Peyer's patch (tissue), 4 donors: ENCODE data around the gene KRT12. TPM values are rescaled to one million over a fixed set of nuclear protein-coding genes. Genes with fewer than 3 reads are reported as not detected.

Experiments
- DNase-seq, 3 donors: peaks; one replicate each; pipeline ENCODE4 v3.0.0-alpha.2; 2017 to 2019
- H3K27ac ChIP-seq, 4 donors: fragments of 200-600 bp; sonication (generic); one replicate each; pipeline ENCODE4 v1.5.1; 2016 to 2019
- H3K27me3 ChIP-seq, 2 donors: fragments of 200-600 bp; sonication (generic); one replicate each; pipeline ENCODE4 v1.5.1; 2019
- H3K36me3 ChIP-seq, 3 donors: fragments of 200-600 bp; sonication (generic); one replicate each; pipeline ENCODE4 v1.5.1; 2016 to 2019
- H3K4me1 ChIP-seq, 4 donors: fragments of 200-600 bp; sonication (generic); one replicate each; pipeline ENCODE4 v1.5.1; 2016 to 2019
- H3K4me3 ChIP-seq, 4 donors: fragments of 200-600 bp; sonication (generic); 1 replicate in 3 of 4; 2 replicates in 1 of 4; pipeline ENCODE4 v1.5.1; 2016 to 2019; ENCODE audit warnings: mild to moderate bottlenecking in 1 of 4
- H3K9me3 ChIP-seq, 4 donors: fragments of 200-600 bp; sonication (generic); one replicate each; pipeline ENCODE4 v1.5.1; 2016 to 2019; ENCODE audit warnings: mild to moderate bottlenecking in 1 of 4
- POLR2A ChIP-seq, 2 donors: fragments of 450-650 bp; IDR thresholded peaks; one replicate each; pipeline ENCODE4 v1.5.1; 2017; ENCODE audit warnings: antibody characterized with exemption in 2 of 2, mild to moderate bottlenecking in 2 of 2, moderate library complexity in 2 of 2
- total RNA-seq, 4 donors: library from RNA; depleted of rRNA; stranded (reverse); fragments of >200 nt; gene quantifications; one replicate each; pipeline ENCODE4 v1.1.0, GENCODE V29; 2016
- TF ChIP-seq, protein P1 (sequence below), 6 experiments: fragments of 450-650 bp in 4 of 6; fragments of 200-600 bp in 2 of 6; sonication (generic) in 1 of 6; IDR thresholded peaks; one replicate each; pipeline ENCODE4 v1.5.1; 2017 to 2019; ENCODE audit warnings: antibody characterized with exemption in 6 of 6, mild to moderate bottlenecking in 3 of 6, moderate library complexity in 1 of 6

KRT12 gene
- total RNA-seq, 4 donors from 2014 or later = 4.9 to 18.2 (median 9.1) TPM; not detected in 1

DNA sequence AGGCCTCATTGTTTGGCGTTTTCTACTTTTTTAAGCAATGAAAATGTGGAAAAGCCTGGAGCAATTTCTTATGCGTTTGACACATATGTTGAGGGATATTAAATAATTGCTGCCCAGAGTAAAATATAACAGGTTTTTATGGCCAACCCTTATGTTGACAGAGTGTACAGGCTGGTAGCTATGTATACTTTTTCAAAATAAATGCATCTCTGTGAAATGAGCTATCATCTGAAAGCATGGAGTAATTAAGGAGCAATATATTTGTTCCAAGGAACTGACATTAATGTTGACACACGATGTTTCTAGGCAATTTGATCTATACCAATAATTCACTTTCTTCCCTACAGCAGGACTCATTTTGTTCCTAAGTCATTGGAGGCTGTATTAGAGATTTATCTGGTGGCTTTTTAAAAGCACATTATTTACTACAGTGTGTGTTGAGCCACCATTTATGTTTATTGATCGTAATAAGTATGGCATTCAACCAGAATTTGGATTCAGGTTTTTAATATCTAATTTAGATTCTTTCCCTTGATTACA lies 30.0 kb upstream of the KRT12 start:
- no peak for DNase-seq
- H3K27me3 ChIP-seq = no peaks in the 10 kb centered on the region
- H3K4me1 ChIP-seq = peaks cover 0 to 6% (median 2%) of the 10 kb centered on the region in 4 donors
- no peak overlapping the region for H3K4me3 ChIP-seq
- H3K27ac ChIP-seq = no peak overlapping the region
- H3K36me3 ChIP-seq = no peaks in the 10 kb centered on the region
- TF ChIP-seq, protein P1, sequence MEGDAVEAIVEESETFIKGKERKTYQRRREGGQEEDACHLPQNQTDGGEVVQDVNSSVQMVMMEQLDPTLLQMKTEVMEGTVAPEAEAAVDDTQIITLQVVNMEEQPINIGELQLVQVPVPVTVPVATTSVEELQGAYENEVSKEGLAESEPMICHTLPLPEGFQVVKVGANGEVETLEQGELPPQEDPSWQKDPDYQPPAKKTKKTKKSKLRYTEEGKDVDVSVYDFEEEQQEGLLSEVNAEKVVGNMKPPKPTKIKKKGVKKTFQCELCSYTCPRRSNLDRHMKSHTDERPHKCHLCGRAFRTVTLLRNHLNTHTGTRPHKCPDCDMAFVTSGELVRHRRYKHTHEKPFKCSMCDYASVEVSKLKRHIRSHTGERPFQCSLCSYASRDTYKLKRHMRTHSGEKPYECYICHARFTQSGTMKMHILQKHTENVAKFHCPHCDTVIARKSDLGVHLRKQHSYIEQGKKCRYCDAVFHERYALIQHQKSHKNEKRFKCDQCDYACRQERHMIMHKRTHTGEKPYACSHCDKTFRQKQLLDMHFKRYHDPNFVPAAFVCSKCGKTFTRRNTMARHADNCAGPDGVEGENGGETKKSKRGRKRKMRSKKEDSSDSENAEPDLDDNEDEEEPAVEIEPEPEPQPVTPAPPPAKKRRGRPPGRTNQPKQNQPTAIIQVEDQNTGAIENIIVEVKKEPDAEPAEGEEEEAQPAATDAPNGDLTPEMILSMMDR (IDR thresholded peaks at IDR 0.05) = no peak
- TF ChIP-seq POLR2A (IDR thresholded peaks at IDR 0.05) = no peak
- no peaks in the 10 kb centered on the region for H3K9me3 ChIP-seq

DNA sequence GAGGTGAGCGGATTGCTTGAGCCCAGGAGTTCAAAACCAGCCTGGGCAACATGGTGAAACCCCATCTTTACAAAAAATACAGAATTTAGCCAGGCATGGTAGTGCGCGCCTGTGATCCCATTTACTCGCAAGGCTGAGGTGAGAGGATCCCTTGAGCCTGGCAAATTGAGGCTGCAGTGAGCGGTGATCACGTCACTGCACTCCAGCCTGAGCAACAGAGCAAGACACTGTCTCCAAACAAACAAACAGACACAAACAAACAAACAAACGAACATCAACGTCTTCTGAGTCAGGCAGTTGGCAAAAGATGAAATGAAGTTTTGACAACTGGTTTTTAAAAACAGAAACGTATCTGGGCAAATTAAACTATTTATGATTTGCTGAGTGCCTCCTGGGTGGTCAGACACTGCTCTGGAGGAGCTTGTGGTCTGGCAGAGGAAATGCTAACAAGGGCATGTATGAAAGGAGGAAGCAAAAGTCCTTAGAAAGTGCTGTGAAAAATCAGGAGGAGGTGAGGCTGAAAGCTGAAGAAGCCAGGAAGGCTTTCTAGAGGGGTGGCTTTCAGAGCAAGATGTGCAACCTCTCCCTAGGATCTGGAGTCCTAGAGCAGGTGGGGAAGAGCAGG lies 28.2 kb upstream of the KRT12 start:
- DNase-seq = no peak
- Histone ChIP-seq H3K27ac (no peak overlapping the region), H3K4me1 (peaks cover 0 to 1% (median 0%) of the 10 kb centered on the region in 4 donors), H3K36me3 (no peaks in the 10 kb centered on the region), H3K27me3 (no peaks in the 10 kb centered on the region), H3K4me3 (no peak overlapping the region), H3K9me3 (no peaks in the 10 kb centered on the region)
- TF ChIP-seq POLR2A (IDR thresholded peaks at IDR 0.05) = no peak
- TF ChIP-seq, protein P1 (IDR thresholded peaks at IDR 0.05) = no peak

DNA sequence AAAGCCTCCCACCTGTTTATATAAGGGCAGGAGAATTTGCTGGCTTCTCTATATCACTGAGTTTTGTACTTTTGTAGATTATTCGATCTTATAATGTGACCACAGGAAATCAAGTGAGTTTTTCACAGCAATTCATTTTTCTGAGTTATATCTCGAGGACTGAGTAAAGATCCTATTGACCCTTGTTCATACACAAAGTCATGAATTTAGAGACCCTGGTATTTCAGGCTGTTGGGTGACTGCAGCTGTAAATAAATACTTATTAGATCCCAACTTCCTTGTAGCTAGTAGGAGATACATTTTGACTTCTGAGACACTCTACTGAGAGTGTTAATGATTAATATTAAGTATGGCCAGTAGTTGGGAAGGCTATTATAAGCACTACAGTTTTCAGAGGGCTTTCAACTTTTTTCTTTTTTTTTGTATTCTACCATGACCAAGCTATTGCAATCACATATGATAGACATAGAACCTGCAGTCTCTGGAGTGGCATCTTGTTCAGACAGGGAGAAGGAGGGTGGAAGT lies 21.2 kb upstream of the KRT12 start:
- no peaks in the 10 kb centered on the region for H3K27me3 ChIP-seq
- no peak overlapping the region for H3K27ac ChIP-seq
- H3K4me1 ChIP-seq = no peaks in the 10 kb centered on the region
- no peak for DNase-seq
- H3K36me3 ChIP-seq = no peaks in the 10 kb centered on the region
- no peak overlapping the region for H3K4me3 ChIP-seq
- no peak for TF ChIP-seq POLR2A (IDR thresholded peaks at IDR 0.05)
- TF ChIP-seq, protein P1 (IDR thresholded peaks at IDR 0.05) = no peak
- H3K9me3 ChIP-seq = no peaks in the 10 kb centered on the region

GRCh38 chr17:40886090-40886489 lies 19.1 kb upstream of the KRT12 start:
- H3K4me3 ChIP-seq = no peak overlapping the region
- peak in 1 of 3 donors; percentile 64 for DNase-seq
- peak in 1 of 2 donors; percentile 23 for TF ChIP-seq POLR2A (IDR thresholded peaks at IDR 0.05)
- TF ChIP-seq, protein P1 (IDR thresholded peaks at IDR 0.05) = no peak
- no peaks in the 10 kb centered on the region for H3K4me1 ChIP-seq
- no peaks in the 10 kb centered on the region for H3K27me3 ChIP-seq
- peak overlapping the region in 1 of 4 donors; percentile 58 for H3K27ac ChIP-seq
- H3K9me3 ChIP-seq = no peaks in the 10 kb centered on the region
- peaks cover 0 to 10% (median 0%) of the 10 kb centered on the region in 3 donors for H3K36me3 ChIP-seq

GRCh38 chr17:40884708-40885512 lies 17.9 kb upstream of the KRT12 start, which contains the start of gene KRT20:
KRT20 (minus strand) TSS chr17:40885242; CDS start chr17:40885185, 57 bp downstream.
- Histone ChIP-seq H3K4me1 (no peaks in the 10 kb centered on the region), H3K27me3 (no peaks in the 10 kb centered on the region), H3K9me3 (no peaks in the 10 kb centered on the region), H3K4me3 (peak within 1 kb of the TSS in 3 of 4 donors; percentile 34 to 65 (median 55)), H3K36me3 (peaks cover 0 to 17% (median 0%) of the 10 kb centered on the region in 3 donors), H3K27ac (peak within 1 kb of the TSS in 3 of 4 donors; percentile 70 to 87 (median 78))
- peak in 2 of 3 donors; percentile 74 to 85 for DNase-seq
- TF ChIP-seq POLR2A (IDR thresholded peaks at IDR 0.05) = peak; percentile 97 to 98
- TF ChIP-seq, protein P1 (IDR thresholded peaks at IDR 0.05) = peak in 4 of 6 experiments; percentile 23 to 68 (median 64)
